ENCODE measurements around the gene NGRN.

DNA sequence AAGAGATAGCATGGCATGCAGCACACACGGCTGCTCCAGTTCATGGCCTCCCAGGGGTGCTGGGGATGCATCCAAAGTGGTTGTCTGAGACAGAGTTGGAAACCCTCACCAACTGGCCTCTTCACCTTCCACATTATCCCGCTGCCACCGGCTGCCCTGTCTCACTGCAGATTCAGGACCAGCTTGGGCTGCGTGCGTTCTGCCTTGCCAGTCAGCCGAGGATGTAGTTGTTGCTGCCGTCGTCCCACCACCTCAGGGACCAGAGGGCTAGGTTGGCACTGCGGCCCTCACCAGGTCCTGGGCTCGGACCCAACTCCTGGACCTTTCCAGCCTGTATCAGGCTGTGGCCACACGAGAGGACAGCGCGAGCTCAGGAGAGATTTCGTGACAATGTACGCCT lies 36.5 kb upstream of the NGRN start:
- TF ChIP-seq EZH2 (IDR thresholded peaks at IDR 0.05; ENCODE audit: borderline replicate concordance, insufficient read depth, low read depth, low read length, poor library complexity, severe bottlenecking) (no peak), CTCF (IDR thresholded peaks at IDR 0.05) (no peak)
